ENCODE measurements around the gene GATA2.

The GATA2 gene

DNA sequence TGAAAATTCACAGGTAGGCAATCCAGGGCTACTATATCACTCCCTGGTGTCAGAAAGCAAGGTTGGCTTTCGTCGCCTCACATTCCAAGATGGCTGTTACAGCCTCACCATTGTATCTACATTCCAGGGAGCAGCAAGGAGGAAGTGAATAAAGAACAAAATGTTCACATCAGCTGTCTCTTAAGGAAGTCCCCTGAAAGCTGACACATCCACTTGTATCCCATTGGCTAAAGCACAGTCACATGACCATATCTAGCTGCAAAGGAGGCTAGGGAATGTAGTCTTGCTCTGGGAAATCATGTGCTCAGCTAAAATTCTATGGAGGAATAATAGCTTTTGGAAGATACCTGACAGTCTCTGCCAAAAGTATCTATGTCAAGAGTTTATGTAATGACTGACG lies 12.8 kb upstream of the GATA2 start:
- DNase-seq (ENCODE audit: low read depth): no peak
- TF ChIP-seq, protein P1, sequence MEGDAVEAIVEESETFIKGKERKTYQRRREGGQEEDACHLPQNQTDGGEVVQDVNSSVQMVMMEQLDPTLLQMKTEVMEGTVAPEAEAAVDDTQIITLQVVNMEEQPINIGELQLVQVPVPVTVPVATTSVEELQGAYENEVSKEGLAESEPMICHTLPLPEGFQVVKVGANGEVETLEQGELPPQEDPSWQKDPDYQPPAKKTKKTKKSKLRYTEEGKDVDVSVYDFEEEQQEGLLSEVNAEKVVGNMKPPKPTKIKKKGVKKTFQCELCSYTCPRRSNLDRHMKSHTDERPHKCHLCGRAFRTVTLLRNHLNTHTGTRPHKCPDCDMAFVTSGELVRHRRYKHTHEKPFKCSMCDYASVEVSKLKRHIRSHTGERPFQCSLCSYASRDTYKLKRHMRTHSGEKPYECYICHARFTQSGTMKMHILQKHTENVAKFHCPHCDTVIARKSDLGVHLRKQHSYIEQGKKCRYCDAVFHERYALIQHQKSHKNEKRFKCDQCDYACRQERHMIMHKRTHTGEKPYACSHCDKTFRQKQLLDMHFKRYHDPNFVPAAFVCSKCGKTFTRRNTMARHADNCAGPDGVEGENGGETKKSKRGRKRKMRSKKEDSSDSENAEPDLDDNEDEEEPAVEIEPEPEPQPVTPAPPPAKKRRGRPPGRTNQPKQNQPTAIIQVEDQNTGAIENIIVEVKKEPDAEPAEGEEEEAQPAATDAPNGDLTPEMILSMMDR (conservative IDR thresholded peaks at IDR 0.05; ENCODE audit: low read length): no peak
- no peak overlapping the region for H3K4me3 ChIP-seq (ENCODE audit: low read length)

DNA sequence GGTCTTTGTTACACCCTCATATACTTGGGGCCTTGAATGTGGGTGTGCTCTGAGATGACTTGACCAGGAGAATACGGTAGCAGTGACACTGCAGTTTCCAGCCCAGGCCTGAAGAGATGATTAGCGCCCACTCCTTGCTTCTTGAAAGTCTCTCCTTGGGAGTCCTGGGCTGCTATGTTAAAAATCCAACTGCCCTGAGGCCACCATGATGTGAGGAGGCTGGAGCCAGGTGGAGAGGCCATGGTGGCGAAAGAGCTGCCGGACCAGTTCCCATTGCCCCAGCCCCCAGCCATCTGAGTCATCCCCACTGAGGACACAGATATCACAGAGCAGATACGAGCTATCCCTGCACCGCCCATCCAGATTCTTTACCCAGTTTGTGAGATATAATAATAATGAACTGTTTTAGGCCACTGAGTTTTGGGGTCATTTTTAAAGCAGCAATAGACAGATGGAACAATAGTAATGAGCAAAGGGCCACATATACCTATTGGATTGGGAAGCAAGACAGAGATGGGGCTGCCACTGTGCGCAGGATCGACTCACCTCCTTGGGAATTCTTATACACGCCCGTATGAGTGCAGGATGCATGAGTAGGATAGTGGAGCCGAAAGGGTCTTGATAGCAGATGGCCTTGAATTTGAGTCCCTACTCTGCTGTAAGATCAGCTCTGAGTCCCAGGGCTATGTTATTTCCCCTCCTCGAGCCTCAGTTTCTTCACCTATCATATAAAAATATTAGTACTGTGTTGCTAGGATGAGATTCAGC lies 12.1 kb upstream of the GATA2 start:
- DNase-seq (ENCODE audit: low read depth): no peak
- TF ChIP-seq, protein P1 (conservative IDR thresholded peaks at IDR 0.05; ENCODE audit: low read length): no peak
- no peak overlapping the region for H3K4me3 ChIP-seq (ENCODE audit: low read length)

DNA sequence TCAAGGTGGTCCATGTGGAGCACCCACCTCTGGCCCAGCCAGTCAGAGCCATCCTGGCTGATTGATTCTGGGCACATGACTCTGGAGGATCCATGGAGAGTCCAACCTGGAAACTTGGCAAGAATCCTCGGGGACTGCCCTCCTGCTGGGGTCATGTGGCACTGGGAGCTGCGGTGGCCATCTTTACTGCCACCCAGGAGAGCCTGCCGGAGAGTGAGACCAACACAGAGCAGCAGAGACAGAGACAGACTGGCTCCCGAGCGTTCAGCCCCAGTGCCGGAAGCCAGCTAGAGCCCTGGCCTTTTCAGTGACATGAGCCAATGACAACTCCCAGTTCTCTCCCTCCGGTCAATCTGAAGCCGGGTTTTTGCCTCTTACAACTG lies 11.5 kb upstream of the GATA2 start:
- TF ChIP-seq, protein P1 (conservative IDR thresholded peaks at IDR 0.05; ENCODE audit: low read length): no peak
- DNase-seq (ENCODE audit: low read depth): no peak
- H3K4me3 ChIP-seq (ENCODE audit: low read length): no peak overlapping the region

DNA sequence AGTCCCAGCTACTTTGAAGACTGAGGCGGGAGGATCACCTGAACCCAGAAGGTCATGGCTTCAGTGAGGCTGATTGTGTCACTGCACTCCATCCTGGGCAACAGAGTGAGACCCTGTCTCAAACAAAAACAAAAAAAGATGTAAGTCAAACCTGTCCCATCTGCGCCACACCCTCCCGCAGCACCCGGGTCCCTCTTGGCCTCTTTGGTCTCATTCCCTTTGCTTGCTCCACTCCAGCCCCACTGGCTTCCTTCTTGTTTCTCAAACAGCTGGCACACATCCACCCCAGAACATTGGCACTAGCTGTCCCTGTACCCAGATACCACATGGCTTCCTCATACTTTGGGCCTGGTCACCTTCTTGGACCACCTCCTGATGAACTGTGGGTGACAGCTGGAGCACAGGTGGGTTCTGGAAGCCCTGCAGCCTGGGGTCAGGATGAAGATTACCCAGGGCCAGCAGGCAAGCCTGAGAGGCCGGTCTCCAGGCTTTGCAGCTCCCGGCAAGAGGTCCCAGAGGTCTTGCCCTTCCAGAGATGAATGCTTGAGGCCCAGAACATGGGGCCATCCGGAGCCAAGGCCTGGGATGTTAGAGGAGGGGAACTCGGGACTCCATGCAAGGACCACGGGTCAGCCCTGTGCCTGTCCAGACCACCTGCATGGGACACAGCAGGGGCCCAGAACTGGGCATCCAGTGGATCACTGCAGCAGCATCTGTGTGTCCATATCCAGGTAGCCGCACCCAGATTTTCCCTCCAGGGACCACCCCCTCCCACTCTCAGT lies 10.9 kb upstream of the GATA2 start:
- TF ChIP-seq, protein P1 (conservative IDR thresholded peaks at IDR 0.05; ENCODE audit: low read length): no peak
- no peak for DNase-seq (ENCODE audit: low read depth)
- H3K4me3 ChIP-seq (ENCODE audit: low read length): no peak overlapping the region

DNA sequence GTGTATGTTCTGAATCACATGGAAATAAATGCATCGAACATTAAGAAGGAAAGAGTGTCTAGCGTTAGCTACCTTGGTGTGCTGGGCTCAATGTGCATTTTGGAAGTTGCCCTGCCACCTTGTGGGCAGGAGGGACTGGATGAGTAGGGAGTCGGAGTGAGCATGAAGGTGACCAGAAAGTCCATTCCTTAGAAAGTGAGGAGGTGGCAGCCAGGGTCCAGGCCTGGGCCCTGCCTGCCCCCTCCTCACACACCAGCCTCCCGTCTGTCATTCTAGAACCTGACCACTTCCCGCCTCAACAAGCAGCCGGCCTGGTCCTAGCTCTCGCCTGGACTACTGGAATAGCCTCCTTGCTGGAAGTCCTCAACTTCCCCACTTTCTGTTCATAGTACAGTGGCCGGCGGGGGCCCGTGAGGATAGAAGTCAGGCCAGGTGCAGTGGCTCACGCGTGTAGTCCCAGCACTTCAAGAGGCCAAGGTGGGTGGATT lies 10.2 kb upstream of the GATA2 start:
- DNase-seq (ENCODE audit: low read depth): no peak
- TF ChIP-seq, protein P1 (conservative IDR thresholded peaks at IDR 0.05; ENCODE audit: low read length): peak; percentile 22
- H3K4me3 ChIP-seq (ENCODE audit: low read length): no peak overlapping the region

DNA sequence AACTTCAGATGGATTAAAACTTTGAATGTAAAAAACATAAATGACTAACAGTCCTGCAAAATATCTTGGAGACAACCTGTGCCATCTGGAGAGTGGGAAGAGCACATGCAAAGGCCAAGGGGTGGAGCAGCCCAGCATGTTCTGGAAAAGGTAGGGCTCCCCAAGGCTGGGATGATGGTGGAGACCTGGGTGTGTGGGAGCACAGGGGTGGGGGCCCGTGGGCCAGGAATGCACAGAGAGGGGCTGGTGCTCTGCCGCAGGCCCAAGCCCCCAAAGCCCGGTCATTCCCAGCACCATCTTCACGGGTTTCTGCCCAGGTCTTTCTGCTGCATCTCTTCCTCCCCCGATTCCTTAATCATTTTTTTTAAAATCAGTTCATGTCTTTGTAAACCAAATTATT lies 9.7 kb upstream of the GATA2 start:
- TF ChIP-seq, protein P1 (conservative IDR thresholded peaks at IDR 0.05; ENCODE audit: low read length): no peak
- DNase-seq (ENCODE audit: low read depth): no peak
- H3K4me3 ChIP-seq (ENCODE audit: low read length): no peak overlapping the region
